Body of pancreas (tissue), 4 donors: ENCODE measurements around the gene NLRC3. TPM values are rescaled to one million over a fixed set of nuclear protein-coding genes. Genes with fewer than 3 reads are reported as not detected.
"Not testable (repeated sequence)": the region's sequence is repeated elsewhere in the genome, so short reads cannot be mapped to it uniquely, and the experiment has no call there.

Experiments used
- ATAC-seq: fragments of 150-250 bp; one replicate; pipeline ENCODE4 v1.9.1; 2016
- DNase-seq, 4 donors: peaks; one replicate each; pipeline ENCODE4 v3.0.0-alpha.2; 2019
- H3K27ac ChIP-seq, 4 donors: fragments of 200-600 bp; sonication (generic); 1 replicate in 3 of 4; 2 replicates in 1 of 4; pipeline versions ENCODE4 v1.5.1 to v1.6.1; 2016 to 2019; ENCODE audit warnings: mild to moderate bottlenecking in 1 of 4, mixed read lengths in 1 of 4, moderate library complexity in 1 of 4
- H3K27me3 ChIP-seq, 2 donors: fragments of 200-600 bp; sonication (generic); one replicate each; pipeline ENCODE4 v1.6.0; 2016; ENCODE audit warnings: mild to moderate bottlenecking in 1 of 2
- H3K36me3 ChIP-seq, 2 donors: fragments of 200-600 bp; sonication (generic); replicated peaks in 1 of 2; 2 replicates each; pipeline ENCODE4 v1.5.1; 2016; ENCODE audit warnings: low read depth in 2 of 2; ENCODE audit not compliant: insufficient read depth in 1 of 2
- H3K4me1 ChIP-seq: fragments of 200-600 bp; sonication (generic); one replicate; pipeline ENCODE4 v1.6.0; 2016
- H3K4me3 ChIP-seq, 2 donors: fragments of 200-600 bp; sonication (generic); 1 replicate in 1 of 2; 2 replicates in 1 of 2; pipeline ENCODE4 v1.5.1; 2016 to 2019
- H3K9me3 ChIP-seq, 3 donors: fragments of 200-600 bp; sonication (generic); 1 replicate in 2 of 3; 2 replicates in 1 of 3; pipeline ENCODE4 v1.5.1; 2016
- POLR2A ChIP-seq, 3 donors: fragments of 450-650 bp; IDR thresholded peaks; one replicate each; pipeline ENCODE4 v1.6.1; 2016; ENCODE audit warnings: antibody characterized with exemption in 3 of 3, mild to moderate bottlenecking in 2 of 3
- WGBS, 2 donors: methylation state at CpG; one replicate each; pipeline ENCODE4 v1.1.5; 2017; 5-methylcytosine and 5-hydroxymethylcytosine counted together
- intact Hi-C: fragments of 100-400 bp; cut with DNase I; formaldehyde crosslinking; loops from one replicate; pipeline ENCODE4 v1.15.1; 2023
- total RNA-seq, 2 donors: library from RNA; depleted of rRNA; stranded (reverse); fragments of >200 nt; gene quantifications; one replicate each; pipeline ENCODE4 v1.1.0, GENCODE V29; 2016
- TF ChIP-seq, protein P1 (sequence below), 7 experiments: fragments of 450-650 bp in 4 of 7; fragments of 200-600 bp in 3 of 7; sonication (generic) in 3 of 7; IDR thresholded peaks; one replicate each; pipeline ENCODE4 v1.5.1; 2016 to 2019; ENCODE audit warnings: antibody characterized with exemption in 7 of 7

NLRC3 gene
- total RNA-seq, 2 donors from 2014 or later: 0.78 to 1.3 TPM

- Histone ChIP-seq H3K36me3 (no peaks in the 10 kb centered on the region), H3K27me3 (no peaks in the 10 kb centered on the region), H3K27ac (no peak overlapping the region), H3K4me1 (peaks cover 28% of the 10 kb centered on the region), H3K4me3 (peak overlapping the region in 1 of 2 donors; percentile 83), H3K9me3 (no peaks in the 10 kb centered on the region)
- 42 to 50% methylated on average over 14 of the region's 14 CpGs for WGBS, 2 donors
- no peak for ATAC-seq
- intact Hi-C loops: no loop called here
- TF ChIP-seq, protein P1, sequence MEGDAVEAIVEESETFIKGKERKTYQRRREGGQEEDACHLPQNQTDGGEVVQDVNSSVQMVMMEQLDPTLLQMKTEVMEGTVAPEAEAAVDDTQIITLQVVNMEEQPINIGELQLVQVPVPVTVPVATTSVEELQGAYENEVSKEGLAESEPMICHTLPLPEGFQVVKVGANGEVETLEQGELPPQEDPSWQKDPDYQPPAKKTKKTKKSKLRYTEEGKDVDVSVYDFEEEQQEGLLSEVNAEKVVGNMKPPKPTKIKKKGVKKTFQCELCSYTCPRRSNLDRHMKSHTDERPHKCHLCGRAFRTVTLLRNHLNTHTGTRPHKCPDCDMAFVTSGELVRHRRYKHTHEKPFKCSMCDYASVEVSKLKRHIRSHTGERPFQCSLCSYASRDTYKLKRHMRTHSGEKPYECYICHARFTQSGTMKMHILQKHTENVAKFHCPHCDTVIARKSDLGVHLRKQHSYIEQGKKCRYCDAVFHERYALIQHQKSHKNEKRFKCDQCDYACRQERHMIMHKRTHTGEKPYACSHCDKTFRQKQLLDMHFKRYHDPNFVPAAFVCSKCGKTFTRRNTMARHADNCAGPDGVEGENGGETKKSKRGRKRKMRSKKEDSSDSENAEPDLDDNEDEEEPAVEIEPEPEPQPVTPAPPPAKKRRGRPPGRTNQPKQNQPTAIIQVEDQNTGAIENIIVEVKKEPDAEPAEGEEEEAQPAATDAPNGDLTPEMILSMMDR (IDR thresholded peaks at IDR 0.05): no peak
- TF ChIP-seq POLR2A (IDR thresholded peaks at IDR 0.05): no peak
- peak in 1 of 4 donors; percentile 8 for DNase-seq
These were observed 32.9 kb upstream of the NLRC3 start for GRCh38 chr16:3609895-3610697.

DNA sequence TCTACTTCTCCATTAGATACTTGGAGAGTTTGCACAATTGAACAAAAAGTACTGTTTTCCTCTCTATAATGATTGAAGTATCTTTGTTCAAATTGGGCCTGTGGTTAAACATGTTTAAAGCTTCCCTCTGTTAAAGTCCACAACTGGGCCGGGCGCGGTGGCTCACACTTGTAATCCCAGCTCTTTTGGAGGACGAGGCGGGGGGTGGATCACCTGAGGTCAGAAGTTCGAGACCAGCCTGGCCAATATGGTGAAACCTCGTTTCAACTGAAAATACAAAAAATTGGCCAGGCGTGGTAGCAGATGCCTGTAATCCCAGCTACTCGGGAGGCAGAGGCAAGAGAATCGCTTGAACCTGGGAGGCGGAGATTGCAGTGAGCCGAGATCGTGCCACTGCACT lies 31.8 kb upstream of the NLRC3 start:
- H3K27ac ChIP-seq, ATAC-seq, H3K9me3 ChIP-seq, intact Hi-C loops, H3K27me3 ChIP-seq, H3K36me3 ChIP-seq, DNase-seq, H3K4me3 ChIP-seq: not testable (repeated sequence)
- WGBS, 2 donors: 92 to 94% methylated on average over 13 of the region's 13 CpGs
- H3K4me1 ChIP-seq: peaks cover 28% of the 10 kb centered on the region

- 81 to 83% methylated on average over 5 of the region's 5 CpGs for WGBS, 2 donors
- no peak for ATAC-seq
- Histone ChIP-seq H3K27me3 (no peaks in the 10 kb centered on the region), H3K27ac (no peak overlapping the region), H3K9me3 (no peaks in the 10 kb centered on the region), H3K4me1 (peaks cover 23% of the 10 kb centered on the region), H3K4me3 (no peak overlapping the region), H3K36me3 (no peaks in the 10 kb centered on the region)
- intact Hi-C loops: no loop called here
- no peak for TF ChIP-seq POLR2A (IDR thresholded peaks at IDR 0.05)
- TF ChIP-seq, protein P1 (IDR thresholded peaks at IDR 0.05): no peak
- DNase-seq: no peak
These were observed 30.9 kb upstream of the NLRC3 start for GRCh38 chr16:3608069-3608468.

DNA sequence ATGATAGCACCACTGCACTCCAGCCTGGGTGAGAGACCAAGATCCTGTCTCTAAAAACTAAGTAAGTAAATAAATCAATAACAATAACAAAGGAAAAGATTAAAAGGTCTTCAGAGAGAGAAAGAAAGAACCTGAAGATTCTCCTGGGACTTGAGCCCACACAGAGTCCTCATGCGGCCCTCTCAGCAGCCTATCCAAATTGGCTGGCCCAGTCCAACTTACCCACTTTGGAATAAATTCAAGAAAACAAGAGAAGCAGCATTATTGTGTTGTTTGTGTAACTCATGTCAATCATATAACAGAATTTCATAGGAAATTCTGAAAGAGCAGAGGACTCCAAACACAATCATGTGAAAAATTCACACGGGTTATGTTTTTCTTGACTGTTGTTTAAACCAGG lies 30.4 kb upstream of the NLRC3 start:
- intact Hi-C loops: no loop called here
- H3K36me3 ChIP-seq: no peaks in the 10 kb centered on the region
- no peak overlapping the region for H3K27ac ChIP-seq
- 88 to 100% methylated on average over 2 of the region's 2 CpGs for WGBS, 2 donors
- H3K4me3 ChIP-seq: no peak overlapping the region
- no peaks in the 10 kb centered on the region for H3K9me3 ChIP-seq
- peaks cover 19% of the 10 kb centered on the region for H3K4me1 ChIP-seq
- no peak for ATAC-seq
- TF ChIP-seq, protein P1 (IDR thresholded peaks at IDR 0.05): no peak
- TF ChIP-seq POLR2A (IDR thresholded peaks at IDR 0.05): no peak
- no peaks in the 10 kb centered on the region for H3K27me3 ChIP-seq
- DNase-seq: no peak

DNA sequence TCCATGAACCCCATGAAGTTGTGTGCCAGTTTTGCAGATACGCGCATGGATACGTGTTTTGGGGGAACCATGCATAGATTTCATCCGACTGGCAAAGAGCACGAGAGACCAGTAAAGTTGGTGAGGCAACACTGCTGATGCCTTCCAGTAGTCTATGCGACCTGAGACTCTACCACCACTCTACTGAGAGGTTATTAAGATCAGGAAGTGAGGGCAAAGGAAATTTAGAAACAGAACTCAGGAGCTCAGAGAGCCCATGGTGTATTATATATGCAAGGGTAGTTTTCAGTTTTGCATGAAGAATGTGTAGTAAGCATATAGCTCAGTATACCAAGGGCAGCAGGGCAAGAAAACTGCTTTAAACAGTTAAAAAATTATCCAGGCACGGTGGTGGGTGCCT lies 30.0 kb upstream of the NLRC3 start:
- Histone ChIP-seq H3K4me3 (no peak overlapping the region), H3K27me3 (no peaks in the 10 kb centered on the region), H3K27ac (no peak overlapping the region), H3K9me3 (no peaks in the 10 kb centered on the region), H3K4me1 (peaks cover 14% of the 10 kb centered on the region), H3K36me3 (no peaks in the 10 kb centered on the region)
- TF ChIP-seq POLR2A (IDR thresholded peaks at IDR 0.05): no peak
- TF ChIP-seq, protein P1 (IDR thresholded peaks at IDR 0.05): no peak
- 81 to 84% methylated on average over 7 of the region's 7 CpGs for WGBS, 2 donors
- DNase-seq (no peak), ATAC-seq (no peak)
- intact Hi-C loops: no loop called here
